Thyroid gland (tissue), 4 donors: ENCODE measurements around the gene LUZP2. TPM values are rescaled to one million over a fixed set of nuclear protein-coding genes. Genes with fewer than 3 reads are reported as not detected.

ENCODE experiments used
- DNase-seq, 2 donors: peaks; one replicate each; pipeline ENCODE4 v3.0.0-alpha.2; 2019
- H3K27ac ChIP-seq, 3 donors: fragments of 200-600 bp; sonication (generic); 1 replicate in 2 of 3; 2 replicates in 1 of 3; pipeline ENCODE4 v1.5.1; 2016 to 2019; ENCODE audit warnings: mild to moderate bottlenecking in 1 of 3, moderate library complexity in 1 of 3
- H3K27me3 ChIP-seq: fragments of 200-600 bp; sonication (generic); one replicate; pipeline ENCODE4 v1.5.1; 2019
- H3K36me3 ChIP-seq, 2 donors: fragments of 200-600 bp; sonication (generic); one replicate each; pipeline ENCODE4 v1.5.1; 2016 to 2019
- H3K4me1 ChIP-seq, 2 donors: fragments of 200-600 bp; sonication (generic); one replicate each; pipeline ENCODE4 v1.5.1; 2017 to 2019
- H3K4me3 ChIP-seq, 3 donors: fragments of 200-600 bp; sonication (generic); replicated peaks in 1 of 3; 1 replicate in 2 of 3; 2 replicates in 1 of 3; pipeline ENCODE4 v1.5.1; 2016; ENCODE audit warnings: mild to moderate bottlenecking in 1 of 3
- H3K9me3 ChIP-seq: fragments of 200-600 bp; sonication (generic); one replicate; pipeline ENCODE4 v1.5.1; 2017
- CTCF ChIP-seq, 6 experiments: fragments of 200-600 bp in 3 of 6; fragments of 450-650 bp in 3 of 6; sonication (generic) in 3 of 6; IDR thresholded peaks; one replicate each; pipeline ENCODE4 v1.5.1; 2016 to 2019; ENCODE audit warnings: antibody characterized with exemption in 6 of 6, mild to moderate bottlenecking in 2 of 6, inconsistent platforms in 1 of 6, moderate library complexity in 1 of 6
- POLR2A ChIP-seq, 2 donors: fragments of 450-650 bp; IDR thresholded peaks; one replicate each; pipeline ENCODE4 v1.6.1; 2017; ENCODE audit warnings: antibody characterized with exemption in 2 of 2, mild to moderate bottlenecking in 2 of 2, moderate library complexity in 1 of 2
- WGBS, 2 donors: methylation state at CpG; one replicate each; pipeline ENCODE4 v1.1.5; 2017; 5-methylcytosine and 5-hydroxymethylcytosine counted together
- intact Hi-C: fragments of 100-400 bp; cut with DNase I; formaldehyde crosslinking; loops from one replicate; pipeline ENCODE4 v1.15.1; 2023
- total RNA-seq, 4 donors: library from RNA; depleted of rRNA; stranded (reverse); fragments of >200 nt; gene quantifications; one replicate each; pipeline ENCODE4 v1.2.3, GENCODE V29; 2016

The LUZP2 gene
- total RNA-seq, 4 donors from 2014 or later: not detected

- H3K27me3 ChIP-seq: no peaks in the 10 kb centered on the region
- 86 to 88% methylated on average over 1 of the region's 1 CpG for WGBS, 2 donors
Observed at GRCh38 chr11:24685821-24686220, 189.0 kb downstream of the LUZP2 start.

GRCh38 chr11:24687531-24688147 lies 190.8 kb downstream of the LUZP2 start:
- no peak for DNase-seq
- intact Hi-C loops: no loop called here
- TF ChIP-seq CTCF (IDR thresholded peaks at IDR 0.05) (no peak), POLR2A (IDR thresholded peaks at IDR 0.05) (no peak)
- 88 to 91% methylated on average over 3 of the region's 3 CpGs for WGBS, 2 donors
- H3K27ac ChIP-seq: no peak overlapping the region
- H3K27me3 ChIP-seq: no peaks in the 10 kb centered on the region
- H3K36me3 ChIP-seq: no peaks in the 10 kb centered on the region
- no peak overlapping the region for H3K4me3 ChIP-seq
- no peaks in the 10 kb centered on the region for H3K9me3 ChIP-seq
- no peaks in the 10 kb centered on the region for H3K4me1 ChIP-seq

More at GRCh38 chr11:24685821-24686220, 189.0 kb downstream of the LUZP2 start:
- H3K4me1 ChIP-seq: no peaks in the 10 kb centered on the region
- no peak for TF ChIP-seq CTCF (IDR thresholded peaks at IDR 0.05)
- no peak overlapping the region for H3K4me3 ChIP-seq
- DNase-seq: no peak
- no peaks in the 10 kb centered on the region for H3K36me3 ChIP-seq
- intact Hi-C loops: no loop called here
- H3K27ac ChIP-seq: no peak overlapping the region
- H3K9me3 ChIP-seq: no peaks in the 10 kb centered on the region

- intact Hi-C loops: no loop called here
- no peaks in the 10 kb centered on the region for H3K36me3 ChIP-seq
- H3K4me1 ChIP-seq: no peaks in the 10 kb centered on the region
- H3K9me3 ChIP-seq: no peaks in the 10 kb centered on the region
- no peak overlapping the region for H3K27ac ChIP-seq
- H3K4me3 ChIP-seq: no peak overlapping the region
- WGBS, 2 donors: 22 to 35% methylated on average over 2 of the region's 2 CpGs
- no peak for DNase-seq
- no peaks in the 10 kb centered on the region for H3K27me3 ChIP-seq
- TF ChIP-seq CTCF (IDR thresholded peaks at IDR 0.05) (no peak), POLR2A (IDR thresholded peaks at IDR 0.05) (no peak)
Observed at GRCh38 chr11:24688981-24689380, 192.1 kb downstream of the LUZP2 start.

- Histone ChIP-seq H3K4me1 (no peaks in the 10 kb centered on the region), H3K27me3 (no peaks in the 10 kb centered on the region), H3K4me3 (no peak overlapping the region), H3K27ac (no peak overlapping the region), H3K9me3 (no peaks in the 10 kb centered on the region), H3K36me3 (no peaks in the 10 kb centered on the region)
- WGBS, 2 donors: 80 to 85% methylated on average over 3 of the region's 3 CpGs
- TF ChIP-seq CTCF (IDR thresholded peaks at IDR 0.05) (no peak), POLR2A (IDR thresholded peaks at IDR 0.05) (no peak)
- no peak for DNase-seq
- intact Hi-C loops: no loop called here
Observed at GRCh38 chr11:24697522-24698111, 200.8 kb downstream of the LUZP2 start.

GRCh38 chr11:24704716-24705115 lies 207.9 kb downstream of the LUZP2 start:
- intact Hi-C loops: no loop called here
- no peaks in the 10 kb centered on the region for H3K27me3 ChIP-seq
- no peaks in the 10 kb centered on the region for H3K36me3 ChIP-seq
- DNase-seq: no peak
- H3K4me3 ChIP-seq: no peak overlapping the region
- H3K27ac ChIP-seq: no peak overlapping the region
- H3K4me1 ChIP-seq: no peaks in the 10 kb centered on the region
- TF ChIP-seq CTCF (IDR thresholded peaks at IDR 0.05) (no peak), POLR2A (IDR thresholded peaks at IDR 0.05) (no peak)
- H3K9me3 ChIP-seq: no peaks in the 10 kb centered on the region
